Suprapubic skin (tissue), 3 donors: Measurements from ENCODE around the gene AKAP3.

Experiments
- CTCF ChIP-seq, 2 donors: fragments of 200-600 bp in 1 of 2; fragments of 450-650 bp in 1 of 2; sonication (generic) in 1 of 2; IDR thresholded peaks; one replicate each; pipeline ENCODE4 v1.5.1; 2016 to 2019; ENCODE audit warnings: antibody characterized with exemption in 2 of 2, mild to moderate bottlenecking in 1 of 2, moderate library complexity in 1 of 2
- POLR2A ChIP-seq, 2 donors: fragments of 450-650 bp; IDR thresholded peaks; one replicate each; pipeline ENCODE4 v1.6.1; 2017; ENCODE audit warnings: antibody characterized with exemption in 2 of 2, mild to moderate bottlenecking in 2 of 2, moderate library complexity in 2 of 2

- no peak for TF ChIP-seq CTCF (IDR thresholded peaks at IDR 0.05)
- TF ChIP-seq POLR2A (IDR thresholded peaks at IDR 0.05), result no peak
Observed at GRCh38 chr12:4690760-4691159, 41.9 kb upstream of the AKAP3 start.
